GM23338 (cell line): ENCODE data around the gene NR0B2. TPM values are rescaled to one million over a fixed set of nuclear protein-coding genes. Genes with fewer than 3 reads are reported as not detected.

Experiments
- ATAC-seq: fragments of 200-7000 bp; cut with Tn5 transposase; 3 replicates; pipeline ENCODE4 v1.9.1; 2020
- DNase-seq: peaks from one replicate; pipeline ENCODE4 v3.0.0-alpha.2; 2015; ENCODE audit warnings: low spot score
- H2AFZ ChIP-seq: fragments of 200-600 bp; sonication (generic); 2 replicates; pipeline ENCODE4 v1.8.0; 2016; ENCODE audit warnings: antibody characterized with exemption, mild to moderate bottlenecking, moderate library complexity
- H3F3A ChIP-seq: fragments of 200-600 bp; sonication (generic); replicated peaks from 2 replicates; pipeline ENCODE4 v1.8.0; 2017; ENCODE audit warnings: antibody characterized with exemption, mixed run types, low read depth
- H3K27ac ChIP-seq: fragments of 200-600 bp; sonication (generic); 2 replicates; pipeline ENCODE4 v1.6.1; 2016; ENCODE audit warnings: low read depth
- H3K27me3 ChIP-seq: fragments of 200-600 bp; sonication (generic); 2 replicates; pipeline ENCODE4 v1.8.0; 2016; ENCODE audit warnings: mild to moderate bottlenecking, mixed run types, moderate library complexity; ENCODE audit not compliant: insufficient read depth
- H3K36me3 ChIP-seq: fragments of 200-600 bp; sonication (generic); 2 replicates; pipeline ENCODE4 v1.8.0; 2016; ENCODE audit warnings: mild to moderate bottlenecking; ENCODE audit not compliant: insufficient read depth
- H3K4me1 ChIP-seq: fragments of 200-600 bp; sonication (generic); 2 replicates; pipeline ENCODE4 v1.8.0; 2016; ENCODE audit warnings: mild to moderate bottlenecking, moderate library complexity; ENCODE audit not compliant: insufficient read depth
- H3K4me2 ChIP-seq: fragments of 200-600 bp; sonication (generic); 2 replicates; pipeline ENCODE4 v1.7.1; 2017; ENCODE audit warnings: mixed run types
- H3K4me3 ChIP-seq: fragments of 200-600 bp; sonication (generic); 2 replicates; pipeline ENCODE4 v1.6.1; 2016; ENCODE audit warnings: mixed run types
- H3K79me2 ChIP-seq: fragments of 200-600 bp; sonication (generic); replicated peaks from 2 replicates; pipeline ENCODE4 v1.8.0; 2017; ENCODE audit warnings: mild to moderate bottlenecking; ENCODE audit not compliant: insufficient read depth
- H3K9me2 ChIP-seq: fragments of 200-600 bp; sonication (generic); 2 replicates; pipeline ENCODE4 v1.8.0; 2017; ENCODE audit not compliant: insufficient read depth
- H4K20me1 ChIP-seq: fragments of 200-600 bp; sonication (generic); replicated peaks from 2 replicates; pipeline ENCODE4 v1.8.0; 2017; ENCODE audit warnings: mild to moderate bottlenecking; ENCODE audit not compliant: insufficient read depth
- H3K27ac Mint-ChIP-seq: 2 replicates; pipeline ENCODE4 v1.8.0; 2020; ENCODE audit warnings: inconsistent platforms, mild to moderate bottlenecking, moderate library complexity, mixed read lengths
- H3K27me3 Mint-ChIP-seq: 3 replicates; pipeline ENCODE4 v1.8.0; 2022; ENCODE audit warnings: low read depth, mild to moderate bottlenecking, moderate library complexity, mixed read lengths, inconsistent platforms; ENCODE audit not compliant: insufficient read depth, poor library complexity
- H3K36me3 Mint-ChIP-seq: 3 replicates; pipeline ENCODE4 v1.8.0; 2021; ENCODE audit warnings: low read depth, mild to moderate bottlenecking, inconsistent platforms, moderate library complexity, mixed read lengths
- H3K4me1 Mint-ChIP-seq: 3 replicates; pipeline ENCODE4 v1.8.0; 2020; ENCODE audit warnings: mild to moderate bottlenecking, inconsistent platforms, mixed read lengths
- H3K4me3 Mint-ChIP-seq: 3 replicates; pipeline ENCODE4 v1.8.0; 2021; ENCODE audit warnings: moderate library complexity, mild to moderate bottlenecking, inconsistent platforms, mixed read lengths
- H3K9me3 Mint-ChIP-seq: 3 replicates; pipeline ENCODE4 v1.8.0; 2020; ENCODE audit warnings: moderate library complexity, mild to moderate bottlenecking, inconsistent platforms, mixed read lengths
- CREB1 ChIP-seq: fragments of 250-450 bp; sonication (Bioruptor Pico); IDR thresholded peaks from 2 replicates; pipeline ENCODE4 v1.5.0; 2020; ENCODE audit warnings: low read depth, mild to moderate bottlenecking, moderate library complexity
- CTCF ChIP-seq, 2 experiments: fragments of 200-600 bp in 1 of 2; sonication (generic) in 1 of 2; conservative IDR thresholded peaks; 2 replicates each; pipeline versions ENCODE4 v1.5.1 to v1.6.1; 2016 to 2017; ENCODE audit warnings: antibody characterized with exemption in 2 of 2, low read depth in 2 of 2, mild to moderate bottlenecking in 2 of 2, moderate library complexity in 1 of 2
- ETS1 ChIP-seq: IDR thresholded peaks from 2 replicates; pipeline ENCODE4 v1.6.1; 2016; ENCODE audit warnings: antibody characterized with exemption
- EZH2 ChIP-seq: fragments of 200-600 bp; sonication (generic); IDR thresholded peaks from one replicate; pipeline ENCODE4 v1.8.0; 2017; ENCODE audit warnings: antibody characterized with exemption, mild to moderate bottlenecking, low read depth; ENCODE audit not compliant: unreplicated experiment
- EZH2phosphoT487 ChIP-seq: fragments of 200-600 bp; sonication (generic); IDR thresholded peaks from one replicate; pipeline ENCODE4 v1.8.1; 2018; ENCODE audit warnings: antibody characterized with exemption; ENCODE audit not compliant: unreplicated experiment
- JUNB ChIP-seq: IDR thresholded peaks from one replicate; pipeline ENCODE4 v1.6.1; 2016; ENCODE audit warnings: antibody characterized with exemption; ENCODE audit not compliant: unreplicated experiment
- NANOG ChIP-seq: IDR thresholded peaks from 2 replicates; pipeline ENCODE4 v1.6.1; 2016; ENCODE audit warnings: antibody characterized with exemption, borderline replicate concordance
- POLR2AphosphoS5 ChIP-seq: IDR thresholded peaks from 2 replicates; pipeline ENCODE4 v1.6.1; 2016; ENCODE audit warnings: antibody characterized with exemption, low read depth
- REST ChIP-seq: IDR thresholded peaks from one replicate; pipeline ENCODE4 v1.6.1; 2018; ENCODE audit warnings: antibody characterized with exemption; ENCODE audit not compliant: unreplicated experiment
- STAT1 ChIP-seq: IDR thresholded peaks from one replicate; pipeline ENCODE4 v1.6.1; 2016; ENCODE audit warnings: antibody characterized with exemption; ENCODE audit not compliant: unreplicated experiment
- ZNF114 ChIP-seq: fragments of 250-450 bp; sonication (Bioruptor Pico); IDR thresholded peaks from 2 replicates; pipeline ENCODE4 v1.5.0; 2020; ENCODE audit warnings: mild to moderate bottlenecking, moderate library complexity
- ZNF331 ChIP-seq: fragments of 250-450 bp; sonication (Bioruptor Pico); IDR thresholded peaks from 2 replicates; pipeline ENCODE4 v1.5.0; 2020; ENCODE audit warnings: low read depth, mild to moderate bottlenecking, moderate library complexity
- ZNF462 ChIP-seq: fragments of 250-450 bp; sonication (Bioruptor Pico); IDR thresholded peaks from 2 replicates; pipeline ENCODE4 v1.5.0; 2020; ENCODE audit warnings: mild to moderate bottlenecking, moderate library complexity
- polyA plus RNA-seq: library from polyadenylated mRNA; unstranded; fragments of >200 nt; fragmentation: Nextera tagmentation; extraction: Ambion mirVana; gene quantifications from 2 replicates; pipeline ENCODE4 v1.2.1, GENCODE V29; 2016
- total RNA-seq: library from RNA; depleted of rRNA; stranded (reverse); fragments of >200 nt; shearing (Covaris generic); gene quantifications from 2 replicates; pipeline ENCODE4 v1.2.3, GENCODE V29; 2014

The NR0B2 gene
- total and polyA plus RNA-seq, 2 experiments from 2014 or later = 0.18 TPM; not detected in 1

GRCh38 chr1:26921126-26921539 is 7.4 kb upstream of the NR0B2 start:
- Histone ChIP-seq H4K20me1 (peaks cover 23% of the 10 kb centered on the region; the same call in 1 of the 2 replicates), H2AFZ (peak overlapping the region; percentile 96), H3K4me2 (peak overlapping the region; percentile 97; the same call in 1 of the 2 replicates), H3K27ac (peak overlapping the region; percentile 43), H3F3A (peaks cover 16% of the 10 kb centered on the region; the same call in 1 of the 2 replicates), H3K9me2 (no peaks in the 10 kb centered on the region), H3K27me3 (no peaks in the 10 kb centered on the region), H3K4me3 (peak overlapping the region; percentile 93), H3K36me3 (peaks cover 23% of the 10 kb centered on the region), H3K79me2 (peaks cover 42% of the 10 kb centered on the region), H3K4me1 (peaks cover 12% of the 10 kb centered on the region)
- Mint-ChIP-seq H3K36me3 (peaks cover 33% of the 10 kb centered on the region), H3K4me3 (peak overlapping the region; percentile 93), H3K27me3 (peaks cover 13% of the 10 kb centered on the region), H3K4me1 (peaks cover 18% of the 10 kb centered on the region), H3K27ac (peak overlapping the region; percentile 98), H3K9me3 (no peaks in the 10 kb centered on the region)
- DNase-seq (no peak), ATAC-seq (peak; percentile 38)
- TF ChIP-seq REST (no peak), POLR2AphosphoS5 (no peak), EZH2 (no peak), ZNF114 (no peak), EZH2phosphoT487 (no peak), ZNF331 (no peak), ZNF462 (CRISPR knock-in tag) (no peak), ETS1 (no peak), CTCF (conservative IDR thresholded peaks at IDR 0.05; ENCODE audit: low read depth in 2 of 2) (no peak), JUNB (no peak), CREB1 (CRISPR knock-in tag) (no peak), NANOG (no peak), STAT1 (no peak)
